AG09319 (cell line): ENCODE results near the gene PGF.

Experiments used
- DNase-seq: peaks from one replicate; pipeline ENCODE4 v3.0.0-alpha.2; 2010; ENCODE audit warnings: low read depth; ENCODE audit errors: extremely low read depth
- TF ChIP-seq, protein P1 (sequence below): IDR thresholded peaks from 2 replicates; pipeline ENCODE4 v1.5.1; 2011; ENCODE audit warnings: low read depth, mild to moderate bottlenecking, inconsistent platforms, low read length, moderate library complexity

Gene PGF

DNA sequence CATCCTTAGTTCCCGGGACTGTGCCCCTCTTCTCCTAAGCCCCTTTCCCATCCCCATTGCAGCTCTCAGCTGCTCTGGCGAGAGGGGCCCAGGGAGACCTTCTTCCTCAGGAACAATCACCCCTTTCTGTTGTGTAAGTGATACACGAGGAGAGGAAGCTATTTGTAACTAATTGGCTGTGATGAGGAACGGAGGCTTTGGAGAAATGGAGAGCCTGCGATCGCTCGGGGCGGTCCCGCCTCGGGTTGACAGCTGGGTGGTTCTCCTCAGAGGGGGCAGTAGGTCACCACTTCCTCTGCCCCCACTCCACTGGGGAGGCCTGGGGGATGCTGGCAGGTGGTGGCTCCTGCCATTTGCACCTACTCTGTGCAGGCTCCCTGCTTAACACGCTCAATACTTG lies 6.6 kb upstream of the PGF start:
- no peak for DNase-seq
- TF ChIP-seq, protein P1, sequence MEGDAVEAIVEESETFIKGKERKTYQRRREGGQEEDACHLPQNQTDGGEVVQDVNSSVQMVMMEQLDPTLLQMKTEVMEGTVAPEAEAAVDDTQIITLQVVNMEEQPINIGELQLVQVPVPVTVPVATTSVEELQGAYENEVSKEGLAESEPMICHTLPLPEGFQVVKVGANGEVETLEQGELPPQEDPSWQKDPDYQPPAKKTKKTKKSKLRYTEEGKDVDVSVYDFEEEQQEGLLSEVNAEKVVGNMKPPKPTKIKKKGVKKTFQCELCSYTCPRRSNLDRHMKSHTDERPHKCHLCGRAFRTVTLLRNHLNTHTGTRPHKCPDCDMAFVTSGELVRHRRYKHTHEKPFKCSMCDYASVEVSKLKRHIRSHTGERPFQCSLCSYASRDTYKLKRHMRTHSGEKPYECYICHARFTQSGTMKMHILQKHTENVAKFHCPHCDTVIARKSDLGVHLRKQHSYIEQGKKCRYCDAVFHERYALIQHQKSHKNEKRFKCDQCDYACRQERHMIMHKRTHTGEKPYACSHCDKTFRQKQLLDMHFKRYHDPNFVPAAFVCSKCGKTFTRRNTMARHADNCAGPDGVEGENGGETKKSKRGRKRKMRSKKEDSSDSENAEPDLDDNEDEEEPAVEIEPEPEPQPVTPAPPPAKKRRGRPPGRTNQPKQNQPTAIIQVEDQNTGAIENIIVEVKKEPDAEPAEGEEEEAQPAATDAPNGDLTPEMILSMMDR, result no peak

DNA sequence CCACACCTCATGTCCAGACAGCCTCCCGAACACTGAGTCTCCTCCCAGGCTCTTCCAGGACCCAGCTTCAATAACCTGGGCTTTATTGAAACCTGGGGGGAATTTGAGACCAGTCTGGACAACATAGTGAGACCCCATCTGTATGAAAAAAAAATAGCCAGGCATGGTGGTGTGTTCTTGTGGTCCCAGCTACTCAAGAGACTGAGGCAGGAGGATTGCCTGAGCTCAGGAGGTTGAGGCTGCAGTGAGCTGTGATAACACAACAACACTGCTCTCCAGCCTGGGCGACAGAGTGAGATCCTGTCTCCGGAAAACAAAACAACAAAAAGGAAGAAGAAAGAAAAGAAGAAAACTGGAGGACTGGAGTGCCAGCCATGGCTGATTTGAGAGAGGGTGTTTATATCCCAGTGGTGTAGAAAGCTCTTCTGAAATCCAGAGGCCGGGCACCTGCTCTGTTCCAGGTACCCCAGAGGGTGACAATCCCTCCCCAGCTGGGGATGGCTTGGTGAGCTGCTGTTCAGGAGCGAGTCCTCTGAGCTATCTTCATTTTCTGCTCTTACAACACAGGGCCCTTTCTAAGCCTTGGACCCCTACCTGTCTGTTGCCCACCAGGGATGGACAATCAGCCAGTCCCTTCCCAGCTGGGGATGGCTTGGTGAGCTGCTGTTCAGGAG lies 6.0 kb upstream of the PGF start:
- DNase-seq, result no peak
- TF ChIP-seq, protein P1, result no peak

DNA sequence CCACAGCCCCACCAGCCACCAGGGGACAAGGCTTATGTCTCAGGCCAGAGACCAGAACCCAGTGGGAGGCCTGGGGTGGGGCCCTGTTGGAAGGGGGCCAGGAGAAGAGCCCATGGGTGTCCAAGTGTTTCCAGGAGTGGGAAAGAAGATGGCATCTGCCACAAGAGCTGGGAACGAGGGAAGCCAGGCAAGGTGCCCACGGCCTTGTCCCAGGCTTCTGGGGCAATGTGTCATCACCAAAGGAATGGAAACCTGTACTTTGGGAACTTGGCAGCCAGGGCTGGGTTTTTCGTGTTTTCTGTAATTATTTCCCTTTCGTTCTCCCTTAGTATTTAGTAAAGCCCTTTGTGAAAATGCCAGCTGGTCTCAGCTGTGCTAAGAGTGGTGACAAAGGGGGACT lies 5.3 kb upstream of the PGF start:
- TF ChIP-seq, protein P1, result no peak
- DNase-seq, result no peak

DNA sequence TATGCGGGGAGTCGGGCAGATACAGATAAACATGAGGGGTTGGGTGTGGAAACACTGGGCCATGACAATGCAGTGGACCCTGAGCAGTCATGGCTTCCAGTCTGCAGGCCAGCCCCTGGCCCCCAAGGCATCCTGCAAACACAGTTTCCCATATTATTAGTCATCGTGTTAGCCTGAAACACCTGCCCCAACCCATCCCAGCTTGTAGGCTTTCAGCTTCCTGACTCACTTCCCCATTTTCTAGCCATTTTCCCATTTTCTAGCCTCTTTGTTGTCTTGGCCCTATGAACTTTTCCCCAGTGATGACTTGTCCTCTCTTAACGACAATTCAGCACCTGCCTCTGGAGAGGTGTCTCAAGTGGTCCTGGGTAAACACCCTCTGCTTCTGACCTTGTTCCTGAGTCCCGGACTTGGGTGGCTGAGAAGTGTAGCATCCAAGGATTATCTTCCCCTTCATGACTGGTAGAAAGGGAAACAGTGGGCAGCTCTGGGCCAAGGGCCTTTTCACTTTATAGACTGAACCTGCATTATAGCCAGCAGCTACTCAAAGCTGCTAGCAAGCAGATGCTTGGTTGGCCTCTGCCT lies 4.3 kb upstream of the PGF start:
- no peak for DNase-seq
- TF ChIP-seq, protein P1, result no peak

DNA sequence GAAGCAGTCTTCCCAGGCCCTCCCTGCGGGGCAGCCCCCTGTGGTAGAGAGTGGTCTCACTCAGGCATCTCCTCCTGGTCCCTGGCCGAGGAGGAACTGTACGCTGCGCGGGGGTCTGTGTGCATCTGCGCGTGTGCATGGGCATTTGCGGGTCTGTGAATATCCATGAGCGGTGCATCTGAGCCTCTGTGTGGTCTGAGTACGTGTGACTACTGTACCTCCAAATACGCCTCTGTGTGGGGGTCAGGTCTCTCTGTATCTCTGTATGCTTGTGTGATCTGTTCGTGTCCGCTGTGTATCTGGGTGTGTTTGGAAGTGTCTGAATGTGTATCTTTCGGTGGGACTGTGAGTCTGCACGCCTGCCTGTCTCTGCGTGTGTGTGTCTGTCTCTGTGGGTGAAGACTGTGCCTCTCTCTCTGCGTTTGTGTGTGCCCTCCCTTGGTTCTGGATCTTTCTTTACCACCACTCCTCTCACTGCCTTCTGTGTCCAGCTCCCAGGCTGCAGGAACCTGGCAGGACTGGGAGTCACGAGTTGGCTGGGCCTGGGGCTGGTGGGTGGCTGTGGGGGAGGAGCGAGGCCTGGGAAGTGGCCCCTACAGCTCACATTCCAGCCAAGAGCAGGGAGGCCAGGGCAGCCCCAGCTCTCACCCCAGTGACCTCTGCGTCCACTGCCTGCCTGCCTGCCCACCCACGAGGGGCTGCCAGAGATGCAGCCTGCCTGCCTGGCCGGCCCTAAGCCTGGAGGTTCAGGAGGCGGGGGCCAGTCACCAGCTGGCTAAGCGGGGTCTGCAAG lies 1.1 kb upstream of the PGF start:
- DNase-seq, result no peak
- TF ChIP-seq, protein P1, result no peak

DNA sequence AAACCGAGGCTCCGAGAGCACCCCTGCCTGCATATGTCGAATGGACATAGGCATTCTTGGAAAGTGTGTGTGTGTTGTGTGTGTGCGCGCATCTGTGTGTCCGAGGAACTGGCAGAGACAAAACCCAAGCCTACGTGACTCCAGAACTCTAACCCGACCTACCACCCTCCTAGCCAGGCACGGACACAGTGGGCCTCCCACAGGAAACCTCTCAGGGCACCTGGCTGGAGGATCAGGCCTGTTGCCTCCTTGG lies 556 bp upstream of the PGF start:
- TF ChIP-seq, protein P1, result no peak
- no peak for DNase-seq

DNA sequence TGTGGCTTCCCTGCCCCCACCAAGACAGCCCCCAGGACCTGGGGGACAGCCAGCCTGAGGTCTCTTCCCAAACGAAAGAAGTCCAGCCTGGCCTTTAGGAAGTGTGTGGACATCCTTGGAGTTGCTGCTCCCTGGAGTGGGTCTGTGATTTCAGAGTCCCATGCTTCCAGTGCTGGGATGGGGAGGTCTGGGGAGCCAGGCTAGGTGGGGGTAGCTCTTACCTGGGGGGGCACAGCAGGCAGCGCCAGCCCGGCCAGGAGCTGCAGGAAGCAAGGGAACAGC lies 509 bp downstream of the PGF start:
- no peak for DNase-seq
- TF ChIP-seq, protein P1, result no peak
